ENCODE data around the gene PLXDC2. TPM values are rescaled to one million over a fixed set of nuclear protein-coding genes. Genes with fewer than 3 reads are reported as not detected.

PLXDC2 gene
- total RNA-seq, 3 donors from 2014 or later (not counting 1 experiment from before 2014, with no cell fraction given): 16.9 to 22.9 (median 21.6) TPM

DNA sequence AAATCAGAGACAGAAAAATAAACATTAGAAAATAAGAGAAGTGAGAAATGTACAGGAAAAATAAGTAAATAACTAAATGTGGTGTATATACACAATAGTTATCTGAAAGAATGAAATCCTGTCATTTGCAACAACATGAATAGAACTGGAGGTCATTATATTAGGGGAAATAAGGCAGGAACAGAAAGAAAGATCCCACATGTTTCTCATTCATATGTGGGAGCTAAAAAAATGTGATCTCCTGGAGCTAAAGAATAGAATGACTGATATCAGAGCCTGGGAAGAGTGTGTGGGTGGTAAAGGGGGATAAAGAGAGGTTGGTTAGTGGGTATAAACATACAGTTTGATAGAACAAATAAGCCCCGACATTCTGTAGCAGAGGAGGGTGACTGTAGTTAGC is 27.3 kb downstream of the PLXDC2 start:
- H3K4me3 Mint-ChIP-seq: no peak overlapping the region

DNA sequence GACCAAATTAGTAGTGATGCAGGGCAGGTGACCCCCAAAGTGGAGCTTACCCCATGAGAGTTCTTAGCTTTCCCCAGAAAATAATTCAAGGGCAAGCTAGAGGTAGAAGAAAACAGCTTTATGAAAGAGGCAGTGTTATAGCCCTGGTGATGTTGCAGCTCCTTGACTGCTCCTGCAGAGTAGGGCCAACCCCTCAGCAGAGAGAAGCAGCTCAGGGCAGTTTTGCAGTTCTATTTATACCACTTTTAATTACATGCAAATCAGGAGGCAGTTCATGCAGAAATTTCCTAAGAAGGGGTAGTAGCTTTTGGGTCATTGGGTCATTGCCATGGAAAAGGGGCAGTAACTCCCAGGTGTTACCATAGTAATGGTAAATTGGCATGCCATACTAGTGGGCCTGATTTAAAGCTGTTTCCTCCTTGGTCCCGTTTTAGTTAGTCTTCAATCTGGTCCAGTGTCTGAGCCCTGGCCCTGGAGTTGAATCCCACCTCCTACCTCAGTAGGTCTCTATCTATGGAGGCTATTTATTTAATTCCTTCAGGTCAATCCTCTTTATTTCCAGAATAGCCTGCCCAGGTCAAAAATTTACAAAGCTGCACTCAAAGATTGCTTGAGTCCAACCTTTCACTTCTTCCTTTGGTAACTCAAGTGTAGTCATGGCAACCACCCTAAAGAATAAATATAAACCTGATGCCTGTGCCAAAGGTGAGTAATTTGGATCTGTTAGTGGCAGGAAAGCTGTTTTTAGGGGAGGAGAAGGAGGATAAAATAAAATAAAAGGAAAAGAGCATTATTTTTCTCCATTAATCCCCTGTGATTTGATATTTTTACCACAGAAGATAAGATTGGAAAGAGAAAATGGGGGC is 29.5 kb downstream of the PLXDC2 start:
- Histone ChIP-seq H3K27me3 (ENCODE audit: control insufficient read depth, insufficient read depth, low read length) (no peaks in the 10 kb centered on the region), H3K36me3 (ENCODE audit: control insufficient read depth, insufficient read depth, low read length) (no peaks in the 10 kb centered on the region), H3K4me3 (ENCODE audit: low read length) (no peak overlapping the region), H3K9me3 (ENCODE audit: control insufficient read depth, insufficient read depth, low read length) (no peaks in the 10 kb centered on the region), H3K4me1 (ENCODE audit: control insufficient read depth, insufficient read depth, low read length) (no peaks in the 10 kb centered on the region), H3K27ac (ENCODE audit: low read length) (no peak overlapping the region)
- H3K27ac Mint-ChIP-seq: no peak overlapping the region
- no peaks in the 10 kb centered on the region for H3K36me3 Mint-ChIP-seq
- H3K4me3 Mint-ChIP-seq: no peak overlapping the region
- H3K27me3 Mint-ChIP-seq (ENCODE audit: low read depth in 2 of 2): no peaks in the 10 kb centered on the region
- peaks cover 2% of the 10 kb centered on the region in 2 donors for H3K9me3 Mint-ChIP-seq
- TF ChIP-seq, protein P1, sequence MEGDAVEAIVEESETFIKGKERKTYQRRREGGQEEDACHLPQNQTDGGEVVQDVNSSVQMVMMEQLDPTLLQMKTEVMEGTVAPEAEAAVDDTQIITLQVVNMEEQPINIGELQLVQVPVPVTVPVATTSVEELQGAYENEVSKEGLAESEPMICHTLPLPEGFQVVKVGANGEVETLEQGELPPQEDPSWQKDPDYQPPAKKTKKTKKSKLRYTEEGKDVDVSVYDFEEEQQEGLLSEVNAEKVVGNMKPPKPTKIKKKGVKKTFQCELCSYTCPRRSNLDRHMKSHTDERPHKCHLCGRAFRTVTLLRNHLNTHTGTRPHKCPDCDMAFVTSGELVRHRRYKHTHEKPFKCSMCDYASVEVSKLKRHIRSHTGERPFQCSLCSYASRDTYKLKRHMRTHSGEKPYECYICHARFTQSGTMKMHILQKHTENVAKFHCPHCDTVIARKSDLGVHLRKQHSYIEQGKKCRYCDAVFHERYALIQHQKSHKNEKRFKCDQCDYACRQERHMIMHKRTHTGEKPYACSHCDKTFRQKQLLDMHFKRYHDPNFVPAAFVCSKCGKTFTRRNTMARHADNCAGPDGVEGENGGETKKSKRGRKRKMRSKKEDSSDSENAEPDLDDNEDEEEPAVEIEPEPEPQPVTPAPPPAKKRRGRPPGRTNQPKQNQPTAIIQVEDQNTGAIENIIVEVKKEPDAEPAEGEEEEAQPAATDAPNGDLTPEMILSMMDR (IDR thresholded peaks at IDR 0.05): no peak
- H3K4me1 Mint-ChIP-seq: peaks cover 12 to 29% of the 10 kb centered on the region in 2 donors
- ATAC-seq (no peak), DNase-seq (no peak)
- intact Hi-C loops (cut with micrococcal nuclease): no loop called here
- 69% methylated on average over 1 of the region's 1 CpG for WGBS (ENCODE audit: insufficient coverage)

More for the DNA sequence above, 27.3 kb downstream of the PLXDC2 start:
- H3K27ac Mint-ChIP-seq: no peak overlapping the region
- Histone ChIP-seq H3K27me3 (ENCODE audit: control insufficient read depth, insufficient read depth, low read length) (no peaks in the 10 kb centered on the region), H3K9me3 (ENCODE audit: control insufficient read depth, insufficient read depth, low read length) (no peaks in the 10 kb centered on the region), H3K4me3 (ENCODE audit: low read length) (no peak overlapping the region), H3K27ac (ENCODE audit: low read length) (no peak overlapping the region), H3K4me1 (ENCODE audit: control insufficient read depth, insufficient read depth, low read length) (no peaks in the 10 kb centered on the region), H3K36me3 (ENCODE audit: control insufficient read depth, insufficient read depth, low read length) (no peaks in the 10 kb centered on the region)
- H3K4me1 Mint-ChIP-seq: peaks cover 12 to 25% of the 10 kb centered on the region in 2 donors
- 100% methylated on average over 1 of the region's 1 CpG for WGBS (ENCODE audit: insufficient coverage)
- TF ChIP-seq, protein P1 (IDR thresholded peaks at IDR 0.05): no peak
- no peaks in the 10 kb centered on the region for H3K27me3 Mint-ChIP-seq (ENCODE audit: low read depth in 2 of 2)
- intact Hi-C loops (cut with micrococcal nuclease): no loop called here
- H3K36me3 Mint-ChIP-seq: no peaks in the 10 kb centered on the region
- no peak for DNase-seq
- no peak for ATAC-seq
- H3K9me3 Mint-ChIP-seq: peaks cover 2% of the 10 kb centered on the region in 2 donors

DNA sequence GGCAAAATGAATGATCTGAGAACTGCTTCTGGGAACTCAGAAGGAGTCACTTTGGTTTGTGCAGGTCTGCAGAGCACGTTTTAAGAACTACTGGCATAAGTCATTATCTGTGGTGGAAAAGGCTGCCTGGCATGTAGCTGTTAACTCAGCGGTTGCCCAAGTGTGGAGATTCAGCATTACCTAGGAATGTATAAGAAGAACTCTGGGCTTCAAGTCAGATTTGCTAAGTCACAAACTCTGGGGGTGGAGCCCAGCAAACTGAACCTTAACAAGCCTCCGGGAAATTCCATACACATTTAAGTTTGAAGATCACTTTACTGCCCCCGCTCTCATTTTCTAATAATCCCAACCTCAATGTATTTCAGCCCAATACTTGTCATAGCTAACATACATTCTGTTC is 31.1 kb downstream of the PLXDC2 start:
- no peak overlapping the region for H3K27ac ChIP-seq (ENCODE audit: low read length)
- H3K4me1 Mint-ChIP-seq: peaks cover 12 to 24% of the 10 kb centered on the region in 2 donors

More for the DNA sequence above, 31.1 kb downstream of the PLXDC2 start:
- Histone ChIP-seq H3K27me3 (ENCODE audit: control insufficient read depth, insufficient read depth, low read length) (no peaks in the 10 kb centered on the region), H3K4me1 (ENCODE audit: control insufficient read depth, insufficient read depth, low read length) (no peaks in the 10 kb centered on the region), H3K9me3 (ENCODE audit: control insufficient read depth, insufficient read depth, low read length) (no peaks in the 10 kb centered on the region), H3K36me3 (ENCODE audit: control insufficient read depth, insufficient read depth, low read length) (no peaks in the 10 kb centered on the region), H3K4me3 (ENCODE audit: low read length) (no peak overlapping the region)
- DNase-seq (no peak), ATAC-seq (no peak)
- peaks cover 2% of the 10 kb centered on the region in 2 donors for H3K9me3 Mint-ChIP-seq
- TF ChIP-seq, protein P1 (IDR thresholded peaks at IDR 0.05): no peak
- no peak overlapping the region for H3K27ac Mint-ChIP-seq
- H3K36me3 Mint-ChIP-seq: no peaks in the 10 kb centered on the region
- WGBS (ENCODE audit: insufficient coverage): 84% methylated on average over 4 of the region's 4 CpGs
- intact Hi-C loops (cut with micrococcal nuclease): no loop called here
- H3K4me3 Mint-ChIP-seq: no peak overlapping the region
- no peaks in the 10 kb centered on the region for H3K27me3 Mint-ChIP-seq (ENCODE audit: low read depth in 2 of 2)

Measured in natural killer cell (primary cell).